Chondrocyte (in vitro differentiated cells): Measurements from ENCODE around the gene XPR1. TPM values are rescaled to one million over a fixed set of nuclear protein-coding genes. Genes with fewer than 3 reads are reported as not detected.

ENCODE experiments used
- DNase-seq: peaks from one replicate; pipeline ENCODE4 v3.0.0; 2021; ENCODE audit warnings: mixed read lengths, low spot score
- H3K27ac Mint-ChIP-seq: one replicate; pipeline ENCODE4 v1.8.0; 2021; ENCODE audit warnings: mild to moderate bottlenecking, moderate library complexity, mixed read lengths; ENCODE audit not compliant: unreplicated experiment
- H3K27me3 Mint-ChIP-seq: 2 replicates; pipeline ENCODE4 v1.8.0; 2021; ENCODE audit warnings: low read depth, mixed read lengths
- H3K36me3 Mint-ChIP-seq: 2 replicates; pipeline ENCODE4 v1.8.0; 2021; ENCODE audit warnings: low read depth, mixed read lengths
- H3K4me1 Mint-ChIP-seq: 2 replicates; pipeline ENCODE4 v1.8.0; 2021; ENCODE audit warnings: low read depth, mild to moderate bottlenecking, mixed read lengths
- H3K4me3 Mint-ChIP-seq: one replicate; pipeline ENCODE4 v1.8.0; 2021; ENCODE audit warnings: mild to moderate bottlenecking, moderate library complexity, mixed read lengths; ENCODE audit not compliant: unreplicated experiment
- H3K9me3 Mint-ChIP-seq: 2 replicates; pipeline ENCODE4 v1.8.0; 2021; ENCODE audit warnings: low read depth, mixed read lengths
- total RNA-seq: library from RNA; stranded (reverse); gene quantifications from 3 replicates; pipeline ENCODE4 v1.2.1, GENCODE V29; 2021
- TF ChIP-seq, protein P1 (sequence below): fragments of 200-600 bp; sonication (generic); IDR thresholded peaks from 2 replicates; pipeline ENCODE4 v1.5.0; 2021; ENCODE audit warnings: antibody characterized with exemption, mild to moderate bottlenecking, moderate library complexity

The XPR1 gene
- total RNA-seq, 1 donor from 2014 or later: 24.9 TPM

DNA sequence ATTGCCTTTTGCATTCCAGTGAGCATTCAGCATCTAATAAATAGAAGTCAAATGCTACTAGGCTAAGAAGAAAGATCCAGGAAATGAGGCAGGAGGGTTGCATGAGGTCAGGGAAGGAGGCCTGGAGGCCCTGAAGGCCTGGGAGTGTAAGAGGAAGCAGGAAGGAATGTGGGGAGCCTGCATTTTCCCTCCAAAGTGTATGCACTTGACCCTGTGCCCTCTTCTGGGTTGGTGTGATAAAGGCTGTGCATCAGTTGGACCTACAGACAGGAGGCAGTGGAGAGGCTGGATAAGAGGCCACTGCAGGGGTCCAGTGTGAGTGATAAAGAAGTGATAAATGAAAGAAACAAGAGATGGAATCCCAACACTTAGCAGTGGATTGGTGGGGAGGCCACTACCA lies 301.3 kb downstream of the XPR1 start:
- TF ChIP-seq, protein P1, sequence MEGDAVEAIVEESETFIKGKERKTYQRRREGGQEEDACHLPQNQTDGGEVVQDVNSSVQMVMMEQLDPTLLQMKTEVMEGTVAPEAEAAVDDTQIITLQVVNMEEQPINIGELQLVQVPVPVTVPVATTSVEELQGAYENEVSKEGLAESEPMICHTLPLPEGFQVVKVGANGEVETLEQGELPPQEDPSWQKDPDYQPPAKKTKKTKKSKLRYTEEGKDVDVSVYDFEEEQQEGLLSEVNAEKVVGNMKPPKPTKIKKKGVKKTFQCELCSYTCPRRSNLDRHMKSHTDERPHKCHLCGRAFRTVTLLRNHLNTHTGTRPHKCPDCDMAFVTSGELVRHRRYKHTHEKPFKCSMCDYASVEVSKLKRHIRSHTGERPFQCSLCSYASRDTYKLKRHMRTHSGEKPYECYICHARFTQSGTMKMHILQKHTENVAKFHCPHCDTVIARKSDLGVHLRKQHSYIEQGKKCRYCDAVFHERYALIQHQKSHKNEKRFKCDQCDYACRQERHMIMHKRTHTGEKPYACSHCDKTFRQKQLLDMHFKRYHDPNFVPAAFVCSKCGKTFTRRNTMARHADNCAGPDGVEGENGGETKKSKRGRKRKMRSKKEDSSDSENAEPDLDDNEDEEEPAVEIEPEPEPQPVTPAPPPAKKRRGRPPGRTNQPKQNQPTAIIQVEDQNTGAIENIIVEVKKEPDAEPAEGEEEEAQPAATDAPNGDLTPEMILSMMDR: no peak
- Mint-ChIP-seq H3K27me3 (no peaks in the 10 kb centered on the region), H3K4me1 (peaks cover 4% of the 10 kb centered on the region), H3K27ac (no peak overlapping the region), H3K9me3 (no peaks in the 10 kb centered on the region), H3K4me3 (no peak overlapping the region), H3K36me3 (peaks cover 8% of the 10 kb centered on the region)
- DNase-seq: no peak

DNA sequence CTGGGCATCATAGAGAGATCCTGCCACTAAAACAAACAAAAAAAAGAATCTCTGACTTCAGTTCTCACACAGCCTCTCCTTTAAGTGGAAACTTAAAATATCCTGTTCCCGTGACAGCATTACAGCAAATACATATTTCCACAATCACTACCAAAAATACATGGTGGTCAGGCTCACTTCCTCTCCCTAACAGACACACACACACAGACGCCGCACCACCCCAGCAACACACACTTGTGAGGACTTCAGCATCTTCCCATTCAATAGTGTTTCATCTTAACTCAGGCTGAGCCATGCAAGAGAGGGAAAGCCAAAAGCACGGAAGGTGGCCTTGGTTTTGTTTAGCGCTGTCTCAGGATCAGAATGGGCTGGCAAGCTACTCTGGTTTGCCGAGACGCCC lies 302.7 kb downstream of the XPR1 start:
- H3K27me3 Mint-ChIP-seq: no peaks in the 10 kb centered on the region
- peaks cover 9% of the 10 kb centered on the region for H3K36me3 Mint-ChIP-seq
- H3K9me3 Mint-ChIP-seq: no peaks in the 10 kb centered on the region
- no peak overlapping the region for H3K4me3 Mint-ChIP-seq
- no peak for DNase-seq
- no peak overlapping the region for H3K27ac Mint-ChIP-seq
- H3K4me1 Mint-ChIP-seq: peaks cover 4% of the 10 kb centered on the region
- TF ChIP-seq, protein P1: no peak

DNA sequence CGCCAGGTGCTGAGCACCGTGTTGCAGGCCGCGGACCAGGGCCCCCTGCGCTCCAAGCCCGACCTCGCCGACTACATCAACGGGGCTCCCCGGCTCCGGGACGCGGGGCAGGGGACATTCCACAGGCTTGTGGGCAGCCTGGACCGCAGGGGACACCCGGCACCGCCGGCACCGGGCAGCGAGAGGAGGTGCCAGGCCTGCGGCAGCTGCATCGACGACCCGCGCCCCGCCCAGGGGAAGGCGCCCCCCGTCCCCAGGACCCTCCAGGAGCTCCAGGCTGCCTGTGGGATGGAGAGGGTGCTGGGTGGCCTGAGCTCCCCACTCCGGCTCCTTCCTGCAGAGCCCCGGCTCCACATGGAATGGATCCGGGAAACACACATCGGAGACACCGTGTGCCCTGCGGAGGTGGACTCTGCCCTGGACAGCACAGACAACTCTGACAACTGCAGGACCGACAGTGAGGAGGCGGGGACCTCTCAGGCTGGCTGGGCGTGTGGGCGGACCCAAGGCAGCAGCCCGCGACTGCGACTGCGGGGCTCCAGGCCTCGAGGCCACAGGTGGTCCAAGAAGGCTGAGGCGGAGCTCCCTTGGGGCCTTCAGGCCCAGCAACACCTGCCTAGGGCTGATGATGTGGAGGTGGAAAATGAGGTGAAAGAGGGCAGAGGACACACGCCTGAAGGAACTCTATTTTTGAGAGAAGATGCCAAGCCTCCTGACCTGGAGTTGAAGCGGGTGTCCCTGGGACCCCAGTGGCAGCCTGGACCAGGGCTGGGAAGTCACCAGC lies 303.7 kb downstream of the XPR1 start:
- H3K36me3 Mint-ChIP-seq: peaks cover 11% of the 10 kb centered on the region
- DNase-seq: peak; percentile 87
- no peak overlapping the region for H3K4me3 Mint-ChIP-seq
- H3K4me1 Mint-ChIP-seq: peaks cover 4% of the 10 kb centered on the region
- no peaks in the 10 kb centered on the region for H3K27me3 Mint-ChIP-seq
- H3K27ac Mint-ChIP-seq: no peak overlapping the region
- TF ChIP-seq, protein P1: no peak
- H3K9me3 Mint-ChIP-seq: no peaks in the 10 kb centered on the region

DNA sequence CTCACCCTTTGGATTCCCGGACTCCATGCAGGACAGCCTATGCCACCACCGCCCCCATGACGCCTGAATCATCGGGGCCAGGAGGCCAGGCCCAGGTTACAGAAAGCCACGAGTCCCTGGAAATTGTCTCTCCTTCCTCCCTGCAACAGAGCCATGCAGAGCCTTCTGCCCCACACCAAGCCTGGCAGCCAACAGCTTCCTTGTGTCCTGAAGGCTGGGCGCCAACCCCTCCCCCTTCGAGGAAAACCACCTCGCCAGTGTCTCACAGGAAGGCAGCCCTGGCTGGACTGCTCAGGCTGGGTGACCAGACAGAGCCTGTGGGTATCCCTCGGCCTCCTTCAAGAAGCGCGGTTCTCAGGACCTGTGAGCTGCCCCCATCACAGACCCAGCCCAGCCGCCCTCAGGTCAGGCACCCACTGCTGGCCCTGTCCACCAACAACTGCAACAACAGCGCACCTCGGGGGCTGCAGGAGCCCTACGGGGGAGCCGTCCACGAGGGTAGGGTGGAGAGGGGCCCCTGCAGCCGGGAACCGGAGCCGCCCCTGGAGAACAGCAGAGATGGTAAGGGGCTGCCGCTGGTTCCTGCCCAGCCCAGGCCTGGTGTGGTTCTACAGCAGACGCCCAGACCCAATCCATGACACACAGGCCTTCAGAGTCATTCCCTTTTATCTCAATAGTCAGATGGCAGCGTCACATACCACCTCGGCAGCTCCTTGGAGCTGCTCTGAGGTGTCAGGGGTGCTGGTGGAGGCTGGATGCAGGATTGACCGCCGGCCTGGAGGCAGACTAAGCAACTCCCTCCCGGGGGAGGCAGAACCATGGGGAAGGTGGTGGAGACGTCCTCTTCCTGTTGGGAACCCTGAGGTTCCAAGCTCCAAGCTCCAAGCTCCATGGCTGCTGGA lies 304.5 kb downstream of the XPR1 start:
- no peaks in the 10 kb centered on the region for H3K9me3 Mint-ChIP-seq
- peaks cover 4% of the 10 kb centered on the region for H3K4me1 Mint-ChIP-seq
- H3K36me3 Mint-ChIP-seq: peaks cover 8% of the 10 kb centered on the region
- TF ChIP-seq, protein P1: no peak
- no peaks in the 10 kb centered on the region for H3K27me3 Mint-ChIP-seq
- no peak overlapping the region for H3K4me3 Mint-ChIP-seq
- DNase-seq: peak; percentile 91
- H3K27ac Mint-ChIP-seq: no peak overlapping the region

DNA sequence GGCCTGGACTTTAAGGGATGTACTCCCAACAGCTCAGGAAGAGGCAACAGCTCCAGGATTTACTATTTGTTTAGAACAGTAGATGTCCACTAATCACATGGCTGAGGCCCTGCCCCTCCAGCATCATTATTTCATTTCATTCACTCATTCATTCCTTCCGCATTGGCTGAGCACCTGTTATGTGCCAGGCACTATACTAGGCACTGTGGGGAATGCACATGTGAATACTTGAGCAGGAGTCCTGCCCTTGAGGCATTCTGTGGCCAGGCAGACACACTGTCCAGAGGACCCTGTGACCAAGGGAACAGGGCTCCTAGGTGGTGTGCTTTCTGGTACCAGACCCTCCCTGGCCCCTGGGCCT lies 305.2 kb downstream of the XPR1 start:
- Mint-ChIP-seq H3K9me3 (no peaks in the 10 kb centered on the region), H3K4me3 (no peak overlapping the region), H3K27me3 (no peaks in the 10 kb centered on the region), H3K4me1 (peaks cover 4% of the 10 kb centered on the region), H3K36me3 (peaks cover 10% of the 10 kb centered on the region), H3K27ac (no peak overlapping the region)
- TF ChIP-seq, protein P1: no peak
- DNase-seq: peak; percentile 68
